ENCODE results near the gene ST3GAL5. TPM values are rescaled to one million over a fixed set of nuclear protein-coding genes. Genes with fewer than 3 reads are reported as not detected.
A peak's percentile ranks its signal among the peaks of the same experiment; 100 is the strongest.
"Not testable (repeated sequence)": the region's sequence is repeated elsewhere in the genome, so short reads cannot be mapped to it uniquely, and the experiment has no call there.

Gene ST3GAL5
- total RNA-seq, 3 donors from 2014 or later: 20.8 to 52.5 (median 29.5) TPM

DNA sequence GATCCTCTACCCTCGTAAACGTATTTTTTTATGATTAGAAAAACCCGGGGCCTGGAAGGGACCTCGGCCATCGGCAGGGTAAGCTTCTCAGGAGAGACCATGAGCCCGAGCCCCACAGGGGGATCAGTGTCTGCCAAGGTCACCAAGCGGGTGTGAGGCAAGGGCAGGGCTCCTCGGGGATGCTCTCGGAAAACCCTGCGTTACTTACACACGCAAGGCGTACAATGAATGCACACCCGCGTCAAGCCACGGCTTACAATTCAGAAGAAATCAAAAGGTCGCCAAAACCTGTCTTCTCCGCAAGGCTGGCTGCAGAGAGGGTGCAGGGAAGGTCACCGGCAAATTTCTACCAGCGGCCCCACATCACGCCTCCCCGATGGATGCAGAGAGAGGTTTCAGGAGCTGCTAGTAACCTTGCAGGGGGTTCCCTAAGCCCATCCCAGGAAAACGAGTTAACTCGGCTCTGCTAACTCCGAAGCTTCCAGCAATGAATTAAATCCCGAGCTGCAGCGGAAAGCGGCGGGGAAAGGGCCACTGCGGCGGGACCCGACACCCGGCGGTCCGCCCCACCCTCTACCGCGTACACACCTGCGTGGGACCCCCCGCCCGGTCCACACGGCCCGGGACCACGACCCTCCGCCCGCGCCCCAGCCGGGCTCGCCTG is 638 bp downstream of the ST3GAL5 start:
- intact Hi-C loops (cut with DNase I; ENCODE audit: low total_unique reads): no loop called here
- no peaks in the 10 kb centered on the region for H3K9me3 ChIP-seq
- H3K27me3 ChIP-seq: no peaks in the 10 kb centered on the region
- DNase-seq (ENCODE audit: low spot score in 2 of 2): no peak
- H3K4me3 ChIP-seq: peak overlapping the region; percentile 77 to 88 (median 82)
- no peaks in the 10 kb centered on the region for H3K36me3 ChIP-seq
- no peak for TF ChIP-seq POLR2AphosphoS5 (IDR thresholded peaks at IDR 0.05)
- TF ChIP-seq, protein P1, sequence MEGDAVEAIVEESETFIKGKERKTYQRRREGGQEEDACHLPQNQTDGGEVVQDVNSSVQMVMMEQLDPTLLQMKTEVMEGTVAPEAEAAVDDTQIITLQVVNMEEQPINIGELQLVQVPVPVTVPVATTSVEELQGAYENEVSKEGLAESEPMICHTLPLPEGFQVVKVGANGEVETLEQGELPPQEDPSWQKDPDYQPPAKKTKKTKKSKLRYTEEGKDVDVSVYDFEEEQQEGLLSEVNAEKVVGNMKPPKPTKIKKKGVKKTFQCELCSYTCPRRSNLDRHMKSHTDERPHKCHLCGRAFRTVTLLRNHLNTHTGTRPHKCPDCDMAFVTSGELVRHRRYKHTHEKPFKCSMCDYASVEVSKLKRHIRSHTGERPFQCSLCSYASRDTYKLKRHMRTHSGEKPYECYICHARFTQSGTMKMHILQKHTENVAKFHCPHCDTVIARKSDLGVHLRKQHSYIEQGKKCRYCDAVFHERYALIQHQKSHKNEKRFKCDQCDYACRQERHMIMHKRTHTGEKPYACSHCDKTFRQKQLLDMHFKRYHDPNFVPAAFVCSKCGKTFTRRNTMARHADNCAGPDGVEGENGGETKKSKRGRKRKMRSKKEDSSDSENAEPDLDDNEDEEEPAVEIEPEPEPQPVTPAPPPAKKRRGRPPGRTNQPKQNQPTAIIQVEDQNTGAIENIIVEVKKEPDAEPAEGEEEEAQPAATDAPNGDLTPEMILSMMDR (IDR thresholded peaks at IDR 0.05): no peak
- TF ChIP-seq POLR2A (IDR thresholded peaks at IDR 0.05): no peak
- peak overlapping the region; percentile 85 to 90 for H3K27ac ChIP-seq
- H3K4me1 ChIP-seq: peaks cover 0 to 22% of the 10 kb centered on the region in 2 donors

DNA sequence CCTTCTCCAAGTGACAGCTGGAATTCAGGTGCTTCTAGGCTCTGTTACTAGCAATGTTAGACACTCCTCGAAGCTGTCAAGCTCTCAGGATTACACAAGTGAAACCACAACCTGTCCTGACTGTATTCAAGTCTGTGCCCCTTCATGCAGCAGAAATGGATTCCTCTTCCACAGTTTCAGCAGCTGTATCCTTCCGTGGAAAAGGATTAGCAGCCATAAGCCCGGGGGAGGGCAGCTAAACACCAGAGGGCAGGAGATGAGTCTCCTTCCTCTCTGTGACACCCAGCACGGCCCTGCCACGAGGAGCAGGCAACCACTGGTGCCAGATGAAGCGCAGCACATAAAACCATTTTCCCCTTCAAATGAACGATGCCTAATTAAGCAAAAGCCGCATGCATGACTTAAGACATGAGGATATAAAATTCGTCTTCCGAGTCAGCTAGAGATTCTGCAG is 1.2 kb downstream of the ST3GAL5 start:
- no peak for TF ChIP-seq POLR2AphosphoS5 (IDR thresholded peaks at IDR 0.05)
- Histone ChIP-seq H3K36me3 (no peaks in the 10 kb centered on the region), H3K4me3 (peak overlapping the region; percentile 77 to 88 (median 82)), H3K9me3 (no peaks in the 10 kb centered on the region), H3K4me1 (peaks cover 0 to 22% of the 10 kb centered on the region in 2 donors), H3K27me3 (no peaks in the 10 kb centered on the region), H3K27ac (peak overlapping the region; percentile 85 to 90)
- DNase-seq (ENCODE audit: low spot score in 2 of 2): no peak
- intact Hi-C loops (cut with DNase I; ENCODE audit: low total_unique reads): no loop called here

DNA sequence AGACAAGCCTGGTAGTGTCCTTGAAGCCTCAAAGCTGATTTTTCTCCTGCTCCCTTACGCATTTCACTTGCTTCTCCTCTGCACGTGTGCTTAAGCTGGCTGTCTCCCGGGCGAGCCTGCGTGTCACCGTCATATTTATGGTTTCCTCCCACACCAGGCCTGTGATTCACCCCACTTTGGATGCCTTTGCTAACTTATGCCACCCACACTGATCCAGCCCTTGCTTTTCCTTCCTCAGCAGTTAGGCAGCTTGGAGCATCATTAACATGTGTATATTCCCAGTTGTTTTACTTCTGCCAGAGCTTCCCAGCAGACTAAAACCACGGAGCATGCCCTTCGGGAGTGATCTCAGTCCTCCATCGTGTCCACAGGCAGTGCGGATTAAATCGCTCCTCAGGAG is 2.2 kb downstream of the ST3GAL5 start:
- intact Hi-C loops (cut with DNase I; ENCODE audit: low total_unique reads): no loop called here
- Histone ChIP-seq H3K27ac (peak overlapping the region; percentile 5 to 90), H3K4me1 (peaks cover 0 to 22% of the 10 kb centered on the region in 2 donors), H3K4me3 (peak overlapping the region; percentile 77 to 88 (median 82)), H3K27me3 (no peaks in the 10 kb centered on the region), H3K36me3 (no peaks in the 10 kb centered on the region), H3K9me3 (peaks cover 0 to 4% of the 10 kb centered on the region in 2 donors)
- TF ChIP-seq, protein P1 (IDR thresholded peaks at IDR 0.05): no peak
- peak in 2 of 3 donors; percentile 15 to 41 for TF ChIP-seq POLR2AphosphoS5 (IDR thresholded peaks at IDR 0.05)
- TF ChIP-seq POLR2A (IDR thresholded peaks at IDR 0.05): no peak
- DNase-seq (ENCODE audit: low spot score in 2 of 2): peak in 1 of 2 donors; percentile 52

DNA sequence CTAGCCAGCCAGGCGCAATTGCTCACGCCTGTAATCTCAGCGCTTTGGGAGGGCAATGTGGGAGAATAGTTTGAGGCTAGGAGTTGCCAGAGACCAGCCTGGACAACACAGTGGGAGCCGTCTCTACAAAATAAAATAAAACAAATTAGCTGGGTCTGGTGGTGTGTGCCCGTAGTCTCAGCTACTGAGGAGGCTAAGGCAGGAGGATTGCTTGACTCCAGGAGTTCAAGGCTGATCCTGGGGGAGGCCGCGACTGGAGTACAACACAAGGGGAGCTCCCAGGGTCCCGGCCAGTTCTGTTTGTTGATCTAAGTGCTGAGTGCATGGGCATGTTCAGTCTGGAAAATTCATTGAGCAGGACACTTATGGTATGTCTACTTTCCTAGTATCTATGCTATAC is 2.6 kb downstream of the ST3GAL5 start:
- Histone ChIP-seq H3K36me3 (no peaks in the 10 kb centered on the region), H3K9me3 (peaks cover 0 to 4% of the 10 kb centered on the region in 2 donors), H3K4me1 (peaks cover 0 to 22% of the 10 kb centered on the region in 2 donors), H3K27me3 (no peaks in the 10 kb centered on the region), H3K4me3 (peak overlapping the region in 1 of 3 donors; percentile 21), H3K27ac (peak overlapping the region; percentile 5 to 90)
- no peak for DNase-seq (ENCODE audit: low spot score in 2 of 2)
- intact Hi-C loops (cut with DNase I; ENCODE audit: low total_unique reads): no loop called here
- no peak for TF ChIP-seq POLR2A (IDR thresholded peaks at IDR 0.05)
- TF ChIP-seq POLR2AphosphoS5 (IDR thresholded peaks at IDR 0.05): no peak
- TF ChIP-seq, protein P1 (IDR thresholded peaks at IDR 0.05): no peak

DNA sequence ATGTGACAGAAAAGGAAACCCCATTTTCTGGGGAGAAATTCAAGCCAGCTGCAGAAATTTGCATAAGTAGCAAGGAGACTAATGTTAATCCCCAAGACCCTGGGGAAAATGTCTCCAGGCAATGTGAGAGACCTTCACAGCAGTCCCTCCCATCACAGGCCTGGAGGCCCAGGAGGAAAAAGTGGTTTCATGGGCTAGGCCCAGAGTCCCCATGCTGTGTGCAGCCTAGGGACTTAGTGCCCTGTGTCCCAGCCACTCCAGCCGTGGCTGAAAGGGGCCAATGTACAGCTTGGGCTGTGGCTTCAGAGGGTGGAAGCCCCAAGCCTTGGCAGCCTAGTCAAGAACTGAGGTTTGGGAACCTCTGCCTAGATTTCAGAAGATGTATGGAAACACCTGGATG is 7.0 kb downstream of the ST3GAL5 start:
- H3K9me3 ChIP-seq; H3K27ac ChIP-seq; H3K36me3 ChIP-seq; H3K4me3 ChIP-seq; DNase-seq (ENCODE audit: low spot score in 2 of 2); intact Hi-C loops (cut with DNase I; ENCODE audit: low total_unique reads); H3K27me3 ChIP-seq: not testable (repeated sequence)
- peaks cover 0 to 10% of the 10 kb centered on the region in 2 donors for H3K4me1 ChIP-seq

DNA sequence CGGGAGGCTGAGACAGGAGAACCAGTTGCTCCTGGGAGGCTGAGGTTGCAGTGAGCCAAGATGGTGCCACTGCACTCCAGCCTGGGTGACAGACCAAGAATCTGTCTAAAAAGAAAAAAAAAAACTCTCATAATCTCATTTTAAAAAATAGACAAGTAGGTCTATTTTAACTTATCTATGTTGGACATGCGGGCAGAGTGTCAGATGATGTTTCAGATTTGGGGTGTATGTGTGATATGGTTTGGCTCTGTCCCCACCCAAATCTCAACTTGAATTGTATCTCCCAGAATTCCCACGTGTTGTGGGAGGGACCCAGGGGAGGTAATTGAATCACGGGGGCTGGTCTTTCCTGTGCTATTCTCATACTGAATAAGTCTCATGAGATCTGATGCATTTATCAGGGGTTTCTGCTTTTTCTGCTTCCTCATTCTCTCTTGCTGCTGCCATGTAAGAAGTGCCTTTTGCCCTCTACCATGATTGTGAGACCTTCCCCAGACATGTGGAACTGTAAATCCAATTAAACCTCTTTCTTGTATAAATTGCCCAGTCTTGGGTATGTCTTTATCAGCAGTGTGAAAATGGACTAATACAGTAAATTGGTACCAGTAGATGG is 8.0 kb downstream of the ST3GAL5 start:
- H3K4me1 ChIP-seq; H3K9me3 ChIP-seq; intact Hi-C loops (cut with DNase I; ENCODE audit: low total_unique reads); H3K27me3 ChIP-seq; H3K36me3 ChIP-seq; H3K27ac ChIP-seq; DNase-seq (ENCODE audit: low spot score in 2 of 2); H3K4me3 ChIP-seq: not testable (repeated sequence)
